Measurements from ENCODE around the gene RNF113A. TPM values are rescaled to one million over a fixed set of nuclear protein-coding genes. Genes with fewer than 3 reads are reported as not detected.

The RNF113A gene
- total RNA-seq, result 10 to 100 TPM in 5 of 6 donors, 1 to 10 TPM in 1; 3.1 to 15.2 (median 13.3) TPM

DNA sequence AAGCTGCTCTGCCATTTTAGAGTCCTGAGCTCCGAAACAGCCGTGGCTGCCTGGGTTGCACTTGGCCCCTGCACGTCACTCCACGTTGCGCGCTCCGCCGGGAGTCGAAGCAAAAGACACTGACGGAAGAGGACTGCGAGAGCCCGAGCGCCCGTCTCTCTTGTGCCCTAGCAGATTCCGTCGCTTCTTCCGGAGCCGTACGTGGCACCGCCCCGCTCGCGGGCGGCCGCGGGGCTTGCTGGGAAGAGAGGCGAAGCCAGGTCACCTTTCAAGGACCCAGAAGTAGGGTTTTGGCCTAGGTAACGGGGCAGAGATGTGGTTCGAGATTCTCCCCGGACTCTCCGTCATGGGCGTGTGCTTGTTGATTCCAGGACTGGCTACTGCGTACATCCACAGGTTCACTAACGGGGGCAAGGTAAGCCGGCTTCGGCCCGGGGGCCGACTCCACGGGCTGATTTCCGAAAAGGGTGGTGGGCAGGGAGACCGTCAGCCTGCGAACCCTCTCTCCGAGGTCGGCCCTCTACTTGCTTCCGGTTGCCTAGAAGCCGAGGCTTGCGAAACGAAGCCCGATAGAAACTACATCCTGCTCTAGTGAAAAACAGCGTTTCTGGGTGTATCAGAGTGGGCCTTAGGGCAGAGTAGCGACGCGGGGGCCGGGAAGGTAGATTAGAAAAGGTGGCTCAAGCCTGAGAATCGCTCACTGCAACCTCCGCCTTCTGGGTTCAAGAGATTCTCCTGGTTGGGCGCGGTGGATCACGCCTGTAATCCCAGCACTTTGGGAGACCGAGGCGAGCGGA is at the start of gene RNF113A, which contains the start of gene NDUFA1:
Gene RNF113A (minus strand): TSS at position 135 of the 797 bp plus-strand sequence. CDS start 120 bp downstream, at position 15.
Gene NDUFA1 (plus strand): TSS at position 234 of the 797 bp plus-strand sequence. CDS start 80 bp downstream, at position 314.
- peaks cover 0 to 14% (median 9%) of the 10 kb centered on the region in 4 donors for H3K4me1 ChIP-seq
- 40% methylated on average over 61 of the region's 62 CpGs; no CpG with 5 or more reads in 1 of the 2 donors for WGBS, 2 donors
- H3K36me3 ChIP-seq, result peaks cover 0 to 8% (median 4%) of the 10 kb centered on the region in 4 donors
- peak within 1 kb of the TSS; percentile 52 to 71 (median 64) for H3K4me3 ChIP-seq
- peak; percentile 88 to 96 for DNase-seq
- H3K27ac ChIP-seq, result peak within 1 kb of the TSS; percentile 91 to 95 (median 93)
- no peaks in the 10 kb centered on the region for H3K27me3 ChIP-seq
- no peaks in the 10 kb centered on the region for H3K9me3 ChIP-seq
- TF ChIP-seq POLR2A (IDR thresholded peaks at IDR 0.05) (peak in 3 of 4 donors; percentile 58 to 86 (median 64)), POLR2AphosphoS5 (IDR thresholded peaks at IDR 0.05) (peak; percentile 76 to 89), EP300 (IDR thresholded peaks at IDR 0.05) (peak in 1 of 4 donors; percentile 35)
- TF ChIP-seq, protein P1, sequence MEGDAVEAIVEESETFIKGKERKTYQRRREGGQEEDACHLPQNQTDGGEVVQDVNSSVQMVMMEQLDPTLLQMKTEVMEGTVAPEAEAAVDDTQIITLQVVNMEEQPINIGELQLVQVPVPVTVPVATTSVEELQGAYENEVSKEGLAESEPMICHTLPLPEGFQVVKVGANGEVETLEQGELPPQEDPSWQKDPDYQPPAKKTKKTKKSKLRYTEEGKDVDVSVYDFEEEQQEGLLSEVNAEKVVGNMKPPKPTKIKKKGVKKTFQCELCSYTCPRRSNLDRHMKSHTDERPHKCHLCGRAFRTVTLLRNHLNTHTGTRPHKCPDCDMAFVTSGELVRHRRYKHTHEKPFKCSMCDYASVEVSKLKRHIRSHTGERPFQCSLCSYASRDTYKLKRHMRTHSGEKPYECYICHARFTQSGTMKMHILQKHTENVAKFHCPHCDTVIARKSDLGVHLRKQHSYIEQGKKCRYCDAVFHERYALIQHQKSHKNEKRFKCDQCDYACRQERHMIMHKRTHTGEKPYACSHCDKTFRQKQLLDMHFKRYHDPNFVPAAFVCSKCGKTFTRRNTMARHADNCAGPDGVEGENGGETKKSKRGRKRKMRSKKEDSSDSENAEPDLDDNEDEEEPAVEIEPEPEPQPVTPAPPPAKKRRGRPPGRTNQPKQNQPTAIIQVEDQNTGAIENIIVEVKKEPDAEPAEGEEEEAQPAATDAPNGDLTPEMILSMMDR (IDR thresholded peaks at IDR 0.05), result peak in 1 of 6 experiments; percentile 10
- ATAC-seq (ENCODE audit: low FRiP score in 2 of 2), result peak; percentile 97 to 99

DNA sequence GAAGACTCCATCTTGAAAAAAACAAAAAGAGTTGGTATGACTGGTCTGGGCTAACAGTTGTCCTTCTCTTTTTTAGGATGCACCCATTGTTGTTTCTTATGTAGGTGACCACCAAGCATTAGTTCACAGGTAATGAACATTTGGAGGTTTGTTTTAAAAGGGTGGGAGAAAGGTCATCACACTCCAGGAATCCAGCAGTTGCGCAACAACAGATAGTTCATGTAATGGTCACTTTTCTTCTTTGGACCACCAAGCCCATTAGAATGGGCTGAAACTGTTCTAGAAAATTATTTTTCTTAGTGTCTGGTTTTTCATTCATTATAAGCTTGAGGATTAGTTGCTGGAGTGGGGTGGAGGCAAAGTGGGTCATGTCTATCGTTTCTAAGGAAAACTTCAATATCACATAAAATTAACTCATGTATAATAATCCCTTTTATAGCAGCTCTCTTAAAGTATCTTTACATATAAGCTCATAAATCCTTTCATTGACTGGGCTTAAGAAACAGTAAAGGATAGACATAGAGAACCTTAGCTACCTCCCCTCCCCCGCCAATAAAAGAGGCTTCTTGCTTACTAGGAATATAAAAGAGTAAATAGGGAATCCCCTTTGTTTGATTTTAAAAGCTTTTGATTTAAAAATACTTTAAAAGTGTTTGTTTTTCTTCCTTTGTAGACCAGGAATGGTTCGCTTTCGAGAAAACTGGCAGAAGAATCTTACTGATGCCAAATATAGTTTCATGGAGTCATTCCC is 48.5 kb upstream of the RNF113A start:
- no peaks in the 10 kb centered on the region for H3K9me3 ChIP-seq
- no peak overlapping the region for H3K27ac ChIP-seq
- no peak overlapping the region for H3K4me3 ChIP-seq
- H3K4me1 ChIP-seq, result no peaks in the 10 kb centered on the region
- no peaks in the 10 kb centered on the region for H3K27me3 ChIP-seq
- no peak for ATAC-seq (ENCODE audit: low FRiP score in 2 of 2)
- 81 to 97% methylated on average over 5 of the region's 5 CpGs for WGBS, 2 donors
- DNase-seq, result no peak
- peaks cover 0 to 9% (median 4%) of the 10 kb centered on the region in 4 donors for H3K36me3 ChIP-seq
- TF ChIP-seq POLR2AphosphoS5 (IDR thresholded peaks at IDR 0.05) (no peak), EP300 (IDR thresholded peaks at IDR 0.05) (no peak), POLR2A (IDR thresholded peaks at IDR 0.05) (no peak)
- TF ChIP-seq, protein P1 (IDR thresholded peaks at IDR 0.05), result no peak

DNA sequence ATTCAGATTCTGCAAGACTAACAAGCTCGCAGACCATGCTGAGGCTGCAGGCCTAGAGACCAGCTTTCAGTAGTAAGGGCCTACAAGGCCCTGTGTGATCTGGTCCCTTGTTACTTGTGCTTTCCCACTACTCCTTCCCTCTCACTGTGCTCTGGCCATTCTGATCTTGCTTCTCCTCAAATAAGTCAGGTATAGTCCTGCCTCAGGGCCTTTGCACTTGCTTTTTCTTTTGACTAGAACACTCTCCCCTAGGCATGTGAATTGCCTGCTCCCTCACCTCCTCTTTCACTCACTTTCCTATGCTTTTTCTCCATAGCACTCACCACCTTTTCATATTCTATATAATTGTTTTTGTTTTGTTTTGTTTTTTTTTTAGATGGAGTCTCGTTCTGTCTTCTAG is 46.3 kb upstream of the RNF113A start:
- WGBS, 2 donors, result 94 to 96% methylated on average over 2 of the region's 2 CpGs
- no peak overlapping the region for H3K4me3 ChIP-seq
- ATAC-seq (ENCODE audit: low FRiP score in 2 of 2), result no peak

DNA sequence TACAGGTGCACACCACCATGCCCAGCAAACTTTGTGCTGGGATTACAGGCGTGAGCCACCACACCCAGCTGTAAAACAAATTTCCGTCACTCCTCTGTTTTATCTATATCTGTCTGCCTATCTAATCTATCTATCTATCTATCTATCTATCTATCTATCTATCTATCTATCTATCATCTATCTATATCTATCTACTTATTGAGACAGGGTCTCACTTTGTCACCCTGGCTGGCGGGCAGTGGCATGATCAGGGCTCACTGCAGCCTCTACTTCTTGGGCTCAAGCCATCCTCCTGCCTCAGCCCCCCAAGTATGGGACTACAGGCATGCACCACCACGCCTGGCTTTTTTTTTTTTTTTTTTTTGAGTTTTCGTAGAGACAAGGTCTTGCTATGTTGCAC is 44.8 kb upstream of the RNF113A start:
- WGBS, 2 donors, result 90 to 99% methylated on average over 5 of the region's 5 CpGs
- TF ChIP-seq, protein P1 (IDR thresholded peaks at IDR 0.05), result no peak
- TF ChIP-seq POLR2A (IDR thresholded peaks at IDR 0.05) (no peak), POLR2AphosphoS5 (IDR thresholded peaks at IDR 0.05) (no peak), EP300 (IDR thresholded peaks at IDR 0.05) (no peak)
- Histone ChIP-seq H3K36me3 (no peaks in the 10 kb centered on the region), H3K9me3 (no peaks in the 10 kb centered on the region), H3K4me3 (no peak overlapping the region), H3K27ac (no peak overlapping the region), H3K27me3 (no peaks in the 10 kb centered on the region), H3K4me1 (no peaks in the 10 kb centered on the region)
- no peak for DNase-seq
- no peak for ATAC-seq (ENCODE audit: low FRiP score in 2 of 2)

More for the DNA sequence above, 46.3 kb upstream of the RNF113A start:
- H3K36me3 ChIP-seq, result no peaks in the 10 kb centered on the region
- H3K27me3 ChIP-seq, result no peaks in the 10 kb centered on the region
- DNase-seq, result no peak
- no peak overlapping the region for H3K27ac ChIP-seq
- no peaks in the 10 kb centered on the region for H3K4me1 ChIP-seq
- TF ChIP-seq EP300 (IDR thresholded peaks at IDR 0.05) (no peak), POLR2A (IDR thresholded peaks at IDR 0.05) (no peak), POLR2AphosphoS5 (IDR thresholded peaks at IDR 0.05) (no peak)
- TF ChIP-seq, protein P1 (IDR thresholded peaks at IDR 0.05), result no peak
- no peaks in the 10 kb centered on the region for H3K9me3 ChIP-seq
